Measurements from ENCODE around the gene NPR3. TPM values are rescaled to one million over a fixed set of nuclear protein-coding genes. Genes with fewer than 3 reads are reported as not detected.

The NPR3 gene
- total RNA-seq, 1 donor from 2014 or later: 35.8 TPM

DNA sequence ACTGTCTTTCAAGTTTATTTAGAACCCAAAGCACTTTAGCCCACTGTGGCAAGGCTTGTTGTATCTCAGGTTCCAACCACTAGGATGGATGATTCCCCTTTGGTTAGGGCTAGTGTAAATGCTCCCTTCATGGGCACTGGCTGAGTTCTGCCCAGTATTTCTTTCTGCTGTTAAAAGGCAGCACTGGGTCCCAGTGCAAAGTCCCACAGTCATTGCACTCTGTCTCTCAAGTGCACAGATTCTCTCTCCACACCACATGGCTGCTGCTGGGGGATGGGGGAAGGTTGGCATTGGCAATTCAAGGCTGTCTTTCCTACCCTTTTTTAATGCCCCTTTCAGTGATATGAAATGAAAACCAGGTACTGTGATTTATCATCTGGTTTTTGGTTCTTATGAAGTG, 7.2 kb upstream of the NPR3 start:
- Histone ChIP-seq H3K27me3 (ENCODE audit: low read depth) (no peaks in the 10 kb centered on the region), H3K36me3 (no peaks in the 10 kb centered on the region), H3K27ac (no peak overlapping the region), H3K4me1 (no peaks in the 10 kb centered on the region), H3K4me3 (no peak overlapping the region), H3K9me3 (no peaks in the 10 kb centered on the region)
- ATAC-seq: no peak
- intact Hi-C loops (cut with DNase I): no loop called here
- TF ChIP-seq, protein P1, sequence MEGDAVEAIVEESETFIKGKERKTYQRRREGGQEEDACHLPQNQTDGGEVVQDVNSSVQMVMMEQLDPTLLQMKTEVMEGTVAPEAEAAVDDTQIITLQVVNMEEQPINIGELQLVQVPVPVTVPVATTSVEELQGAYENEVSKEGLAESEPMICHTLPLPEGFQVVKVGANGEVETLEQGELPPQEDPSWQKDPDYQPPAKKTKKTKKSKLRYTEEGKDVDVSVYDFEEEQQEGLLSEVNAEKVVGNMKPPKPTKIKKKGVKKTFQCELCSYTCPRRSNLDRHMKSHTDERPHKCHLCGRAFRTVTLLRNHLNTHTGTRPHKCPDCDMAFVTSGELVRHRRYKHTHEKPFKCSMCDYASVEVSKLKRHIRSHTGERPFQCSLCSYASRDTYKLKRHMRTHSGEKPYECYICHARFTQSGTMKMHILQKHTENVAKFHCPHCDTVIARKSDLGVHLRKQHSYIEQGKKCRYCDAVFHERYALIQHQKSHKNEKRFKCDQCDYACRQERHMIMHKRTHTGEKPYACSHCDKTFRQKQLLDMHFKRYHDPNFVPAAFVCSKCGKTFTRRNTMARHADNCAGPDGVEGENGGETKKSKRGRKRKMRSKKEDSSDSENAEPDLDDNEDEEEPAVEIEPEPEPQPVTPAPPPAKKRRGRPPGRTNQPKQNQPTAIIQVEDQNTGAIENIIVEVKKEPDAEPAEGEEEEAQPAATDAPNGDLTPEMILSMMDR (IDR thresholded peaks at IDR 0.05): no peak
- DNase-seq: no peak

DNA sequence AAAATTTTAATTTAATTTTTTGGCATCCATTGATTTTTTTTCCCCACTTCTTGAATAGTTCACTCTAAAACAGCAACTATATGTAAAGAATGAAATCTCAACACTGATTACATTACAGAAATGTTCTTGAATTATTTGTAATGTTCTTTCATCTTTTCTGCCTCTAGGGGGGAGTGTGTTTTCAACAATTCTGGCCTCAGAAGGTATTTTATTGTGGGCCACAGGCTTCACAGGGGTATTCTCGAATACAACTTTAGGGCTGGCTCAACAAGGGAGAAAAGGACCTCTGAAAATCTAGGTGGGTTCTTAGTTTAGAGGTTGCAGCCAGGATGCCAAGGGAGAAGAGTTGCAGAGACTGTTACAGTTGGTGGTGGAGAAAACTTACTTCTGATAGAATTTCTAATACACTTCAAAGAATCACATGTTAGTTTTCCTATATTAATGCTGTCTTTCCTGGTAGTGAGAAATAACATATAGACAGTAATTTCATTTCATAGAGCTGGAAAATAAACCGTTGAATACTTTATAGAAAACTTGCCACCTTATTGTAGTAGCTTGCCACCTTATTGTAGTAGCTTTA, 3.6 kb upstream of the NPR3 start:
- intact Hi-C loops (cut with DNase I): no loop called here
- H3K4me1 ChIP-seq: peaks cover 17% of the 10 kb centered on the region
- H3K9me3 ChIP-seq: no peaks in the 10 kb centered on the region
- no peak overlapping the region for H3K4me3 ChIP-seq
- TF ChIP-seq, protein P1 (IDR thresholded peaks at IDR 0.05): peak; percentile 31
- peaks cover 16% of the 10 kb centered on the region for H3K27me3 ChIP-seq (ENCODE audit: low read depth)
- no peak for DNase-seq
- ATAC-seq: no peak
- H3K27ac ChIP-seq: no peak overlapping the region
- H3K36me3 ChIP-seq: no peaks in the 10 kb centered on the region

DNA sequence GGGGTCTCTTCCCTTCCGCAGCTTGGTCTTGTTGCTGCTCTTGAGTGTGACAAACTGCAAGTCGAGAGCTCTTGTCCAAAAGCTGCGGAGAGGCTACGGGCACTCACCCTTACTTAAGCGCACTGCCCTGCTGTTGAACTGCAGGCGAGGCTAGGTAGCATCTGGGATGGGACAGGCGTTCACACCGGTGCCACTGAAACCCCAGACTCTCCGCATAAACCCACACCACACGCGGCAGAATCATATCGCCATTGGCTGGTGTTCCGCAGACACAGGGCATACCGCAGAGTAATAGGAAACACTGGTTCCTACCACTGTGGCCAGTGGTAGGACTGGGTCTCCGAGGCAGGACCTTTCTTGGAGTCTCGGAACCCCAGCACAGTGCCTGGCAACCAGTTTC, 2.2 kb upstream of the NPR3 start:
- Histone ChIP-seq H3K4me3 (no peak overlapping the region), H3K36me3 (no peaks in the 10 kb centered on the region), H3K9me3 (no peaks in the 10 kb centered on the region), H3K4me1 (peaks cover 32% of the 10 kb centered on the region), H3K27me3 (ENCODE audit: low read depth) (peaks cover 31% of the 10 kb centered on the region), H3K27ac (no peak overlapping the region)
- DNase-seq (no peak), ATAC-seq (no peak)
- TF ChIP-seq, protein P1 (IDR thresholded peaks at IDR 0.05): no peak
- intact Hi-C loops (cut with DNase I): no loop called here

DNA sequence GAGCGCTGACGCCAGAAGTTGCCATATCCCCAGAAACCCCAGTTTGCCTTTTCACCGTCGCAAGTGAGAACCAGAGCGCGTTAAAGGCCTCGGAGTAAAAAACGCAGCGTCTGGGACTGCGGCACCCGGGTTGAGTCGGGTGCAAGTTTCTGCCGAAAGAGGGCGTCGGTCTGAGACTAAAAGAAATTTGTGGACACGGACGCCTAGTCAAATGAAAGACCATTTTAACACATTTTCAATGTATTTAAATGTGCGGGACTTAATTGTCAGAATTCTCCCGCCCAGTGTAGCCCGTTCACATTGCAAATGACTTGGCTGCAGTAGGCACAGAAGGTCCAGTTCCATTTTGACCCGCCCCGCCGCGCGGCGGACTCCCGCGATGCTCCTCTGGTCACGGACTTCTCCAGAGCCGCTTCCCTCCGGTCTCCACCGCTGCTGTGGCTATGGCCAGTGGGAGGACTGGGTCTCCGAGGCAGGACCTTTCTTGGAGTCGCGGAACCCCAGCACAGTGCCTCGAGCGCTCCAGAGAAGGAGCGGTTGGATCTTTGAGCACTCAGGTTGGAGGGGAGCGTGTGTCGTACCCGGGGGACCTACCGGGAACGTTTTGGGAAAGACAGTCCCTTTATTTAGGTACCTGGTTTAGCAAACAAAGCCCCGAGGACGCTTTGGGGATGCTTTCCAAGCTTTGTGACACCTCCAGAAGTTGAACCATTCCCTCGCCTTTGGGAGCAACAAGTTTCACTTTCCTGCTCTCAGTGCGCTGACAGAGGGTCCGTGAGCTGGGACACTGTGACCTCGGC, 1.2 kb upstream of the NPR3 start:
- DNase-seq: peak; percentile 70
- peak; percentile 60 to 70 for ATAC-seq
- H3K27ac ChIP-seq: peak overlapping the region; percentile 66
- peaks cover 35% of the 10 kb centered on the region for H3K4me1 ChIP-seq
- peaks cover 36% of the 10 kb centered on the region for H3K27me3 ChIP-seq (ENCODE audit: low read depth)
- peak overlapping the region; percentile 74 for H3K4me3 ChIP-seq
- H3K9me3 ChIP-seq: no peaks in the 10 kb centered on the region
- H3K36me3 ChIP-seq: no peaks in the 10 kb centered on the region
- TF ChIP-seq, protein P1 (IDR thresholded peaks at IDR 0.05): peak; percentile 75
- intact Hi-C loops (cut with DNase I): no loop called here

DNA sequence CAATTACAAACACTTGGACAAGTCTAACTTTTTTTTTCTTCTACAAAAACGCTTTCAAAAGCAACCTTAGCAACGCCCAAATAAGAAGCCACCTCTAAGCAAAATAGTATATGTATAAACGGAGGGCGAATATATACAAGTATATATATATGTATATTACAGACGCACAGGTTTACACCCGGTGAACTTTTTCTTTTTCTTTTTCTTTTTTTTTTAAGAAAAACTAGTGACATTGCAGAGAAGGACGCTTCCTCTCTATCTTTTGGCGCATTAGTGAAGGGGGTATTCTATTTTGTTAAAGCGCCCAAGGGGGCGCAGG, 200 bp downstream of the NPR3 start:
- Histone ChIP-seq H3K9me3 (no peaks in the 10 kb centered on the region), H3K27ac (no peak overlapping the region), H3K27me3 (ENCODE audit: low read depth) (peaks cover 38% of the 10 kb centered on the region), H3K4me3 (peak overlapping the region; percentile 74), H3K4me1 (peaks cover 35% of the 10 kb centered on the region), H3K36me3 (no peaks in the 10 kb centered on the region)
- DNase-seq (no peak), ATAC-seq (no peak)
- TF ChIP-seq, protein P1 (IDR thresholded peaks at IDR 0.05): no peak
- intact Hi-C loops (cut with DNase I): no loop called here

All from lower lobe of right lung (tissue), 2 donors.